Measurements from ENCODE around the gene NKG7.

NKG7 gene

GRCh38 chr19:51364200-51365106, 8.0 kb downstream of the NKG7 start:
- no peak for DNase-seq (ENCODE audit: low read depth, low spot score)
- no peak for TF ChIP-seq CTCF (IDR thresholded peaks at IDR 0.05; ENCODE audit: low read depth, low read length)
- in situ Hi-C loops (cut with HindIII; ENCODE audit: low sequenced_read_pairs): no loop called here
- no peak overlapping the region for H3K4me3 ChIP-seq (ENCODE audit: low read depth, low read length)

- no peak for DNase-seq (ENCODE audit: low read depth, low spot score)
- in situ Hi-C loops (cut with HindIII; ENCODE audit: low sequenced_read_pairs): no loop called here
- TF ChIP-seq CTCF (IDR thresholded peaks at IDR 0.05; ENCODE audit: low read depth, low read length): no peak
Observed at GRCh38 chr19:51361239-51361638, 11.2 kb downstream of the NKG7 start.

DNA sequence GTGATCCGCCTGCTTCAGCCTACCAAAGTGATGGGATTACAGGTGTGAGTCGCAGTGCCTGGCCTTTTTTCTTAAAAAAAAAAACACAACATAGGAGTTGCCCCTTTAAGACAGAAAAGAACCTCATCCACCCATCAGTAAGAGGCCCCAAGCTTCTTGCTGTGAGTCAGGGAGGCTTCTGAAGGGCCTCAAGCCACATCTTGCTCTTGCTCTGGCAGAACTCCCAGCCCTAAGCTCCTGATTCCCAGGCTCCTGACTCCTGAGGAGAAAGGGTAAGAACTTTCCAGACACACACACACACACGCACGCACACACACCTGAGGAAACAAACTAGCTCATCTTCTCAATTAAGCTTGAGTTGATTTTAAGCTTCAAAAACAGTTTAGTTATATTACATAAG, 13.2 kb downstream of the NKG7 start:
- in situ Hi-C loops (cut with HindIII; ENCODE audit: low sequenced_read_pairs): no loop called here
- no peak for TF ChIP-seq CTCF (IDR thresholded peaks at IDR 0.05; ENCODE audit: low read depth, low read length)
- no peak overlapping the region for H3K4me3 ChIP-seq (ENCODE audit: low read depth, low read length)
- peak; percentile 93 for DNase-seq (ENCODE audit: low read depth, low spot score)

More at GRCh38 chr19:51361239-51361638, 11.2 kb downstream of the NKG7 start:
- H3K4me3 ChIP-seq (ENCODE audit: low read depth, low read length): no peak overlapping the region

GRCh38 chr19:51357952-51358351, 14.5 kb downstream of the NKG7 start:
- in situ Hi-C loops (cut with HindIII; ENCODE audit: low sequenced_read_pairs): no loop called here
- DNase-seq (ENCODE audit: low read depth, low spot score): no peak
- no peak overlapping the region for H3K4me3 ChIP-seq (ENCODE audit: low read depth, low read length)
- TF ChIP-seq CTCF (IDR thresholded peaks at IDR 0.05; ENCODE audit: low read depth, low read length): no peak

GRCh38 chr19:51356159-51356801, 16.2 kb downstream of the NKG7 start:
- no peak for TF ChIP-seq CTCF (IDR thresholded peaks at IDR 0.05; ENCODE audit: low read depth, low read length)
- DNase-seq (ENCODE audit: low read depth, low spot score): no peak
- in situ Hi-C loops (cut with HindIII; ENCODE audit: low sequenced_read_pairs): no loop called here
- H3K4me3 ChIP-seq (ENCODE audit: low read depth, low read length): no peak overlapping the region

- H3K4me3 ChIP-seq (ENCODE audit: low read depth, low read length): no peak overlapping the region
- in situ Hi-C loops (cut with HindIII; ENCODE audit: low sequenced_read_pairs): no loop called here
- TF ChIP-seq CTCF (IDR thresholded peaks at IDR 0.05; ENCODE audit: low read depth, low read length): no peak
- peak; percentile 17 for DNase-seq (ENCODE audit: low read depth, low spot score)
Observed at GRCh38 chr19:51354742-51355148, 17.7 kb downstream of the NKG7 start.
